Measurements from ENCODE around the gene CEACAM4.

CEACAM4 gene

GRCh38 chr19:41570639-41571112, 56.2 kb downstream of the CEACAM4 start:
- peak; percentile 53 for DNase-seq (ENCODE audit: low read depth, low spot score)
- H3K4me3 ChIP-seq (ENCODE audit: low read depth, low read length) = no peak overlapping the region
- in situ Hi-C loops (cut with HindIII; ENCODE audit: low sequenced_read_pairs) = no loop called here
- TF ChIP-seq, protein P1, sequence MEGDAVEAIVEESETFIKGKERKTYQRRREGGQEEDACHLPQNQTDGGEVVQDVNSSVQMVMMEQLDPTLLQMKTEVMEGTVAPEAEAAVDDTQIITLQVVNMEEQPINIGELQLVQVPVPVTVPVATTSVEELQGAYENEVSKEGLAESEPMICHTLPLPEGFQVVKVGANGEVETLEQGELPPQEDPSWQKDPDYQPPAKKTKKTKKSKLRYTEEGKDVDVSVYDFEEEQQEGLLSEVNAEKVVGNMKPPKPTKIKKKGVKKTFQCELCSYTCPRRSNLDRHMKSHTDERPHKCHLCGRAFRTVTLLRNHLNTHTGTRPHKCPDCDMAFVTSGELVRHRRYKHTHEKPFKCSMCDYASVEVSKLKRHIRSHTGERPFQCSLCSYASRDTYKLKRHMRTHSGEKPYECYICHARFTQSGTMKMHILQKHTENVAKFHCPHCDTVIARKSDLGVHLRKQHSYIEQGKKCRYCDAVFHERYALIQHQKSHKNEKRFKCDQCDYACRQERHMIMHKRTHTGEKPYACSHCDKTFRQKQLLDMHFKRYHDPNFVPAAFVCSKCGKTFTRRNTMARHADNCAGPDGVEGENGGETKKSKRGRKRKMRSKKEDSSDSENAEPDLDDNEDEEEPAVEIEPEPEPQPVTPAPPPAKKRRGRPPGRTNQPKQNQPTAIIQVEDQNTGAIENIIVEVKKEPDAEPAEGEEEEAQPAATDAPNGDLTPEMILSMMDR (IDR thresholded peaks at IDR 0.05; ENCODE audit: low read depth, low read length) = peak; percentile 96

DNA sequence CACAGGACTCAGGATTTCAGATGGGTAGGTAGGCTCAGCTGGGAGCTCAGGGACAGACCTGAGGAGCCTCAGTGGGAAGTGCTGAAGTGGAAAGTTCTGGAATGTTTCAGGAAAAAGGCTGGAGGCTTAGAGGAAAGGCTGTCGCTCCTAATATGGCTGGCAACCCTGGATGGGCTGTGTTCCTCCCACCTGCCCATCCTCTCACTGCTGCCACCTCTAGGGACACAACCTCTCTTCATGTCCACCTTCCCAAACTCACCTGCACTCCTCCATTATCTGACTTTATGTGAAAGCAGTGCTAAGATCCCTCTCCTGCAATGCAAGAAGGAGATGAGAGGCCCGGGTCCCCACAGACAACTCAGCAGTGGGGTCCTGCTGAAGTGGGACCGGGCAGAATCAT, 56.7 kb downstream of the CEACAM4 start:
- H3K4me3 ChIP-seq (ENCODE audit: low read depth, low read length) = no peak overlapping the region
- no peak for DNase-seq (ENCODE audit: low read depth, low spot score)
- in situ Hi-C loops (cut with HindIII; ENCODE audit: low sequenced_read_pairs) = no loop called here
- TF ChIP-seq, protein P1 (IDR thresholded peaks at IDR 0.05; ENCODE audit: low read depth, low read length) = no peak

GRCh38 chr19:41569481-41570150, 57.3 kb downstream of the CEACAM4 start:
- in situ Hi-C loops (cut with HindIII; ENCODE audit: low sequenced_read_pairs) = no loop called here
- TF ChIP-seq, protein P1 (IDR thresholded peaks at IDR 0.05; ENCODE audit: low read depth, low read length) = no peak
- no peak for DNase-seq (ENCODE audit: low read depth, low spot score)
- no peak overlapping the region for H3K4me3 ChIP-seq (ENCODE audit: low read depth, low read length)
